Neural progenitor cell (in vitro differentiated cells): ENCODE results near the gene SMC2.

Experiments used
- EZH2 ChIP-seq: fragments of 200-600 bp; sonication (generic); IDR thresholded peaks from 2 replicates; pipeline ENCODE4 v1.6.1; 2017; ENCODE audit warnings: antibody characterized with exemption, mild to moderate bottlenecking, moderate library complexity
- EZH2phosphoT487 ChIP-seq: fragments of 200-600 bp; sonication (generic); IDR thresholded peaks from 2 replicates; pipeline ENCODE4 v1.6.1; 2017; ENCODE audit warnings: antibody characterized with exemption
- TF ChIP-seq, protein P1 (sequence below): fragments of 200-600 bp; sonication (generic); IDR thresholded peaks from 2 replicates; pipeline ENCODE4 v1.5.1; 2017; ENCODE audit warnings: antibody characterized with exemption, mild to moderate bottlenecking

DNA sequence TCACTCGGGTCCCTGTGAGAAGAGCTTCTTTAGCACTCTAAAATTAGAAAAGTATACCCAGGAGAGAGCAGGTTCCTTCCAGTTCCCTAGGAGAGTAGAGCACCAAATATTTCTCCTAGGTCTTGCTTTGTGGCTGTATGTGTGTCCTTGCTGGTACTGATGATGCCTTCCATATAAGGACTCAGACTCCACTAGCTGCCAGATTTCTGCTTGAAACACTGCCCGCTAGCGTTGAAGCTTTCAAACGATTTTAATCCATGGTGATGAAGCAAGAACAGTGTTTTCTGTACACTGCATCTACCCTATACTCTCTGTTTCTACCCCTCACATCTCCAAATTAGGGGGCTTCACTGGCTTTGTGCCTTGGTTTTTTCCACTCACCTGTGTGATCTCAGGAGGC, 2.4 kb upstream of the SMC2 start:
- TF ChIP-seq, protein P1, sequence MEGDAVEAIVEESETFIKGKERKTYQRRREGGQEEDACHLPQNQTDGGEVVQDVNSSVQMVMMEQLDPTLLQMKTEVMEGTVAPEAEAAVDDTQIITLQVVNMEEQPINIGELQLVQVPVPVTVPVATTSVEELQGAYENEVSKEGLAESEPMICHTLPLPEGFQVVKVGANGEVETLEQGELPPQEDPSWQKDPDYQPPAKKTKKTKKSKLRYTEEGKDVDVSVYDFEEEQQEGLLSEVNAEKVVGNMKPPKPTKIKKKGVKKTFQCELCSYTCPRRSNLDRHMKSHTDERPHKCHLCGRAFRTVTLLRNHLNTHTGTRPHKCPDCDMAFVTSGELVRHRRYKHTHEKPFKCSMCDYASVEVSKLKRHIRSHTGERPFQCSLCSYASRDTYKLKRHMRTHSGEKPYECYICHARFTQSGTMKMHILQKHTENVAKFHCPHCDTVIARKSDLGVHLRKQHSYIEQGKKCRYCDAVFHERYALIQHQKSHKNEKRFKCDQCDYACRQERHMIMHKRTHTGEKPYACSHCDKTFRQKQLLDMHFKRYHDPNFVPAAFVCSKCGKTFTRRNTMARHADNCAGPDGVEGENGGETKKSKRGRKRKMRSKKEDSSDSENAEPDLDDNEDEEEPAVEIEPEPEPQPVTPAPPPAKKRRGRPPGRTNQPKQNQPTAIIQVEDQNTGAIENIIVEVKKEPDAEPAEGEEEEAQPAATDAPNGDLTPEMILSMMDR = no peak
- no peak for TF ChIP-seq EZH2
- TF ChIP-seq EZH2phosphoT487 = no peak
